ENCODE results near the gene TNNI3.
A peak's percentile ranks its signal among the peaks of the same experiment; 100 is the strongest.

TNNI3 gene

DNA sequence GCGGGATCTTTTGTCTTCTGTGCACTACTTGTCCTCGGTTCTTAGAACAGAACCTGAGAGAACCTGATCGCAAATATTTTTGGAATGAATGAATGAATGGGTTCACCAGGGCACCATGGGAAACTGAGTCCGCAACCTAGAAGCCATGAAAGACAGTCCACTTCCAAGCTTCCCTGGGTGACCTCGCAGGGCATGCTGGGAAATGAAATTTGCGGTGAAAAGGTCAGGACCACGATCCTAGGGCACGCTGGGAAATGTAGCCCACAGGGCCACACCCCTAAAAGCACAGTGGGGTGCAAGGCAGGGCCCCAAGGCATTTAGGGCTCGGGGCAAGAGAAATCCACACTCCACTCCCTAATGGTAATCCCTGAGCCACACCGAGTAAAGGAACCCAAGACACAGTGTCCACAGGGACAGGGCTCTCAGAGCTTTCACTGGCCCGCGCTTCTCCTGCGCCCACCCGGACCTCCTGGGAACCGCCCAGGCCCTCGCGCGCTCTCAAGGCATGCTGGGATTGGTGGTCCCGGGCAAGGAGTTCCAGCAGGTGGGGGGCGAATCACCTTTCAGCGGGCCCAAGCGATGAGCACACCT lies 39.0 kb downstream of the TNNI3 start:
- DNase-seq (ENCODE audit: low read depth): no peak
- H3K4me3 ChIP-seq (ENCODE audit: control insufficient read depth, low read depth, low read length): peak overlapping the region; percentile 62
- TF ChIP-seq, protein P1, sequence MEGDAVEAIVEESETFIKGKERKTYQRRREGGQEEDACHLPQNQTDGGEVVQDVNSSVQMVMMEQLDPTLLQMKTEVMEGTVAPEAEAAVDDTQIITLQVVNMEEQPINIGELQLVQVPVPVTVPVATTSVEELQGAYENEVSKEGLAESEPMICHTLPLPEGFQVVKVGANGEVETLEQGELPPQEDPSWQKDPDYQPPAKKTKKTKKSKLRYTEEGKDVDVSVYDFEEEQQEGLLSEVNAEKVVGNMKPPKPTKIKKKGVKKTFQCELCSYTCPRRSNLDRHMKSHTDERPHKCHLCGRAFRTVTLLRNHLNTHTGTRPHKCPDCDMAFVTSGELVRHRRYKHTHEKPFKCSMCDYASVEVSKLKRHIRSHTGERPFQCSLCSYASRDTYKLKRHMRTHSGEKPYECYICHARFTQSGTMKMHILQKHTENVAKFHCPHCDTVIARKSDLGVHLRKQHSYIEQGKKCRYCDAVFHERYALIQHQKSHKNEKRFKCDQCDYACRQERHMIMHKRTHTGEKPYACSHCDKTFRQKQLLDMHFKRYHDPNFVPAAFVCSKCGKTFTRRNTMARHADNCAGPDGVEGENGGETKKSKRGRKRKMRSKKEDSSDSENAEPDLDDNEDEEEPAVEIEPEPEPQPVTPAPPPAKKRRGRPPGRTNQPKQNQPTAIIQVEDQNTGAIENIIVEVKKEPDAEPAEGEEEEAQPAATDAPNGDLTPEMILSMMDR (IDR thresholded peaks at IDR 0.05; ENCODE audit: control insufficient read depth, insufficient read depth, low read depth, low read length, missing control alignments): no peak

DNA sequence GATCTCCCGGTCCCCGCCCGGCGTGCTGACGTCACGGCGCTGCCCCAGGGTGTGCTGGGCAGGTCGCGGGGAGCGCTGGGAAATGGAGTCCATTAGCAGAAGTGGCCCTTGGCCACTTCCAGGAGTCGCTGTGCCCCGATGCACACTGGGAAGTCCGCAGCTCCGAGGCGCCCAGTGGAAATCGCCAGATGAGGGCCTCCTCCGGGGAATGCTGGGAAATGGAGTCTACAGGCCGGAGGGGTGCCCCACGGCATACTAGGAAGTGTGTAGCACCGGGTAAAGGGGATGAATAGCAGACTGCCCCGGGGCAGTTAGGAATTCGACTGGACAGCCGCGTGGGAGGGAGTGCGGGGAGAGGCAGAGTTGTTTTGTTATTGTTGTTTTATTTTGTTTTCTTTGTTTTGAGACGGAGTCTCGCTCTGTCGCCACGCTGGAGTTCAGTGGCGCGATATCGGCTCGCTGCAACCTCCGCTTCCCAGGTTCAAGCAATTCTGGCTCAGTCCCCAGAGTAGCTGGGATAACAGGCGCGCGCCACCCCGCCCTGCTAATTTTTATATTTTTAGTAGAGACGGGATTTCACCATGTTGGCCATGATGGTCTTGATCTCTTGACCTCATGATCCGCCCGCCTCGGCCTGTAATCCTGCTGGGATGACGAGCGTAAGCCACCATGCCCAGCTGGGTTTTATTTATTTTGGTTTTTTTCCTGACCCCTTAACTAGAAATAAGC lies 39.7 kb downstream of the TNNI3 start:
- peak overlapping the region; percentile 98 for H3K4me3 ChIP-seq (ENCODE audit: control insufficient read depth, low read depth, low read length)
- peak; percentile 94 for DNase-seq (ENCODE audit: low read depth)
- TF ChIP-seq, protein P1 (IDR thresholded peaks at IDR 0.05; ENCODE audit: control insufficient read depth, insufficient read depth, low read depth, low read length, missing control alignments): no peak

DNA sequence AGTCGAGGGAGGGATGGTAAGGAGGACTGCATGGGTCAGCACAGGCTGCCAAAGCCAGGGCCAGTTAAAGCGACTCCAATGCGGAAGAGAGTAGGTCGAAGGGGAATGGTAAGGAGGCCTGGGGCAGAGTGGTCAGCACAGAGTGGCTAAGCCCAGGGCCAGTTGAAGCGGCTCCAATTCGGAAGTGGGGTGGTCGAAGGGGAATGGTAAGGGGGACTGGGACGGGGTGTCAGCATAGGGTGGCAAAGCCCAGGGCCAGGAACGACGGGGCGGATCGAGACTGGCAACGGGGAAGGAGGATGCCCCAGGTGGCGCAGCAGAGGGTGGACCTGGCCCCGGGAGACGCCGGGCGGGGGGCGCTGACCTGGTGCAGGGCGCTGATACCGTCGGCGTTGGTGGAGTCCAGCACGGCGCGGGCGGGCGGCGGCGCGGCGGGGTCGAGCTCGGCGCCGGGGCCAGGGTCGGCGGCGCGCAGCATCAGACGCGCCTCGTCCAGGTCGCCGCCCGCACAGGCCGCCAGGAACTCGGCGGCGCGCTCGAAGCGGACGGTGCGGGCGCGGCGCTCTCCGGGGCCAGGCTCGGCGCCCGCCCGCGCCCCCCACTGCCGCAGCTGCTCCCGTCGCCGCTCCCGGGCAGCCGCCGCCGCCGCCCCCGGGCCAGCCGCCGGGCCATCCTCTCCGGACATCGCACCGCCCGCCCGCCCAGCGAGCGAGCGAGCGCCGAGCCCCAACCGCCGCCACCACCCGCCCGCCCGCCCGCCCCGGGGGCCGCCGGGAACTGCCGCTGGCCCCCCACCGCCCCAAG lies 40.5 kb downstream of the TNNI3 start, which contains the start of gene PPP1R12C:
TSS of gene PPP1R12C (minus strand) at position 779 of the 804 bp plus-strand sequence. CDS start at position 685, 94 bp downstream.
- DNase-seq (ENCODE audit: low read depth): no peak

DNA sequence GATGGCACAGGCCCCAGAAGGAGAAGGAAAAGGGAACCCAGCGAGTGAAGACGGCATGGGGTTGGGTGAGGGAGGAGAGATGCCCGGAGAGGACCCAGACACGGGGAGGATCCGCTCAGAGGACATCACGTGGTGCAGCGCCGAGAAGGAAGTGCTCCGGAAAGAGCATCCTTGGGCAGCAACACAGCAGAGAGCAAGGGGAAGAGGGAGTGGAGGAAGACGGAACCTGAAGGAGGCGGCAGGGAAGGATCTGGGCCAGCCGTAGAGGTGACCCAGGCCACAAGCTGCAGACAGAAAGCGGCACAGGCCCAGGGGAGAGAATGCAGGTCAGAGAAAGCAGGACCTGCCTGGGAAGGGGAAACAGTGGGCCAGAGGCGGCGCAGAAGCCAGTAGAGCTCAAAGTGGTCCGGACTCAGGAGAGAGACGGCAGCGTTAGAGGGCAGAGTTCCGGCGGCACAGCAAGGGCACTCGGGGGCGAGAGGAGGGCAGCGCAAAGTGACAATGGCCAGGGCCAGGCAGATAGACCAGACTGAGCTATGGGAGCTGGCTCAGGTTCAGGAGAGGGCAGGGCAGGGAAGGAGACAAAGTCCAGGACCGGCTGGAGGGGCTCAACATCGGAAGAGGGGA lies 41.2 kb downstream of the TNNI3 start:
- TF ChIP-seq, protein P1 (IDR thresholded peaks at IDR 0.05; ENCODE audit: control insufficient read depth, insufficient read depth, low read depth, low read length, missing control alignments): no peak
- DNase-seq (ENCODE audit: low read depth): no peak

More for the DNA sequence above, 40.5 kb downstream of the TNNI3 start, which contains the start of gene PPP1R12C:
- peak within 1 kb of the TSS; percentile 98 for H3K4me3 ChIP-seq (ENCODE audit: control insufficient read depth, low read depth, low read length)
- TF ChIP-seq, protein P1 (IDR thresholded peaks at IDR 0.05; ENCODE audit: control insufficient read depth, insufficient read depth, low read depth, low read length, missing control alignments): no peak

DNA sequence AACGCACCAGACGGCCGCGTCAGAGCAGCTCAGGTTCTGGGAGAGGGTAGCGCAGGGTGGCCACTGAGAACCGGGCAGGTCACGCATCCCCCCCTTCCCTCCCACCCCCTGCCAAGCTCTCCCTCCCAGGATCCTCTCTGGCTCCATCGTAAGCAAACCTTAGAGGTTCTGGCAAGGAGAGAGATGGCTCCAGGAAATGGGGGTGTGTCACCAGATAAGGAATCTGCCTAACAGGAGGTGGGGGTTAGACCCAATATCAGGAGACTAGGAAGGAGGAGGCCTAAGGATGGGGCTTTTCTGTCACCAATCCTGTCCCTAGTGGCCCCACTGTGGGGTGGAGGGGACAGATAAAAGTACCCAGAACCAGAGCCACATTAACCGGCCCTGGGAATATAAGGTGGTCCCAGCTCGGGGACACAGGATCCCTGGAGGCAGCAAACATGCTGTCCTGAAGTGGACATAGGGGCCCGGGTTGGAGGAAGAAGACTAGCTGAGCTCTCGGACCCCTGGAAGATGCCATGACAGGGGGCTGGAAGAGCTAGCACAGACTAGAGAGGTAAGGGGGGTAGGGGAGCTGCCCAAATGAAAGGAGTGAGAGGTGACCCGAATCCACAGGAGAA lies 42.0 kb downstream of the TNNI3 start:
- TF ChIP-seq, protein P1 (IDR thresholded peaks at IDR 0.05; ENCODE audit: control insufficient read depth, insufficient read depth, low read depth, low read length, missing control alignments): no peak
- no peak for DNase-seq (ENCODE audit: low read depth)
- peak overlapping the region; percentile 98 for H3K4me3 ChIP-seq (ENCODE audit: control insufficient read depth, low read depth, low read length)

More for the DNA sequence above, 41.2 kb downstream of the TNNI3 start:
- H3K4me3 ChIP-seq (ENCODE audit: control insufficient read depth, low read depth, low read length): peak overlapping the region; percentile 98
